Kidney (tissue), 14 donors: ENCODE data around the gene RAPGEF1. TPM values are rescaled to one million over a fixed set of nuclear protein-coding genes. Genes with fewer than 3 reads are reported as not detected.

Experiments used
- DNase-seq, 5 donors: peaks; one replicate each; pipeline ENCODE4 v3.0.0-alpha.2; 2013 to 2020
- FAIRE-seq: peaks from 2 replicates; lab custom pipeline; 2012; peaks lifted over from hg19 to GRCh38; lab: Jason Lieb, UNC
- H3K27ac ChIP-seq, 2 donors: one replicate each; pipeline ENCODE4 v1.7.0; 2013; ENCODE audit warnings: low read depth in 2 of 2, low read length in 2 of 2, inconsistent platforms in 1 of 2
- H3K27me3 ChIP-seq: one replicate; pipeline ENCODE4 v1.7.1; 2013; ENCODE audit warnings: low read length, inconsistent platforms; ENCODE audit not compliant: control insufficient read depth, insufficient read depth
- H3K36me3 ChIP-seq, 3 donors: one replicate each; pipeline versions ENCODE4 v1.7.0 to v1.7.1; 2013; ENCODE audit warnings: low read length in 3 of 3, control low read depth in 1 of 3, inconsistent platforms in 1 of 3; ENCODE audit not compliant: insufficient read depth in 3 of 3, control insufficient read depth in 2 of 3
- H3K4me1 ChIP-seq, 3 donors: one replicate each; pipeline versions ENCODE4 v1.7.0 to v1.7.1; 2013; ENCODE audit warnings: low read length in 3 of 3, inconsistent platforms in 1 of 3, low read depth in 1 of 3; ENCODE audit not compliant: control insufficient read depth in 2 of 3, insufficient read depth in 2 of 3
- H3K4me3 ChIP-seq, 3 donors: one replicate each; pipeline versions ENCODE4 v1.7.0 to v1.8.1; 2013; ENCODE audit warnings: low read length in 3 of 3, control low read depth in 1 of 3, inconsistent platforms in 1 of 3
- H3K9ac ChIP-seq, 3 donors: one replicate each; pipeline versions ENCODE4 v1.7.0 to v1.7.1; 2013; ENCODE audit warnings: low read length in 3 of 3, control low read depth in 1 of 3, inconsistent platforms in 1 of 3
- H3K9me3 ChIP-seq, 3 donors: one replicate each; pipeline versions ENCODE4 v1.7.0 to v1.7.1; 2013; ENCODE audit warnings: low read length in 3 of 3, control low read depth in 1 of 3, inconsistent platforms in 1 of 3; ENCODE audit not compliant: control insufficient read depth in 2 of 3, insufficient read depth in 1 of 3
- CTCF ChIP-seq: IDR thresholded peaks from 3 replicates; pipeline ENCODE4 v1.5.1; 2012; ENCODE audit warnings: mild to moderate bottlenecking, moderate library complexity, borderline replicate concordance; ENCODE audit not compliant: insufficient read depth; ENCODE audit errors: extremely low read depth
- intact Hi-C: fragments of 100-400 bp; cut with DNase I; formaldehyde crosslinking; loops from one replicate; pipeline ENCODE4 v1.11.1; 2022
- polyA plus RNA-seq: library from polyadenylated mRNA; stranded (reverse); fragments of 350-450 nt; fragmentation: Illumina TruSeq; extraction: RNeasy Lipid Tissue Mini Kit (QIAGEN cat#74804); gene quantifications from one replicate; pipeline ENCODE4 v1.2.3, GENCODE V29; 2014; ENCODE audit warnings: low read depth, low replicate concordance; ENCODE audit not compliant: insufficient read depth
- total RNA-seq: library from RNA; stranded (reverse); fragmentation: NEBNext Ultra II Directional; extraction: Animal tissue kit (Norgen Biotek cat#: 25700); gene quantifications from one replicate; pipeline ENCODE4 v1.2.1, GENCODE V29; 2021
- donor health status: control.
- donor health status: control.
- donor health status: control.
- donor health status: control.
- donor health status: control.
- donor health status: DM: yes; HTN: yes; CAD: no.
- donor health status: Normal renal cell carcinoma (clear cell type).

RAPGEF1 gene
- total and polyA plus RNA-seq, 2 donors from 2014 or later = 15.5 to 79.7 TPM

DNA sequence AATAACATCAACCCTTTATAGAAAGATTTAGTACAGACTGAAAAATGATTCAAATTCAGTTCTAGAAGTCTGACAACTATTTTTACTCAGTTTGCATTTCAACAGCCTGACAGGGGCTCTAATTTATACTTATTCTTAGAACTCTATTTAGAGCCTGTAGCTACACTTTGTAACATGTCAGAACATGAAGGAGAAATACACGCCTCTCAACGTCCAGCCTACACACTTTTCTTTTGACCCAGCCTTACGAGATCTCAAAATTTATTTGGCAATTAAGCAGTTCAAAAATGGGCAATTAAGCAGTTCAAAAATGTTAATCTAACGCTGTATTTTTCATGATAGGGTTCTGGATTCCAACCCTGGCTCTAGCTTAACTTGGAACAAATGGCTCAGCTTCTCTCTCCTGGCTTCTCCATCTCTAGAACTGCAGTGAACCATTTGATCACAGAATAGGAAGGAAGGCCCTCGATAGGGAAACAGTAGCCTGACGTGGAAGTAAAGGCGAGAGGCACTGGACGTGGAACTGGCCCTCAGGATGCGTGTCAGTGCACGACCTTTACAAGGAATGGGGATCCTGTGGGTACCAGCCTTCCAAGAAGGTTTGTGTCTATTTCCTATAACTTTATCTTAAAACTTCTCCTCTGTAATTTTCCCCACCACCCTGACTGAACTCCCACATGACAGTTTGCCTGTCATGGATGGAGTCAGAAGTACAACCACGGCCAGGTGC, 128.1 kb downstream of the RAPGEF1 start:
- Histone ChIP-seq H3K4me3 (no peak overlapping the region), H3K27ac (no peak overlapping the region), H3K27me3 (no peaks in the 10 kb centered on the region), H3K36me3 (peaks cover 0 to 13% (median 8%) of the 10 kb centered on the region in 3 donors), H3K9me3 (no peaks in the 10 kb centered on the region), H3K9ac (no peak overlapping the region), H3K4me1 (peaks cover 0 to 23% (median 21%) of the 10 kb centered on the region in 3 donors)
- FAIRE-seq (no peak), DNase-seq (no peak)
- TF ChIP-seq CTCF = no peak
- intact Hi-C loops = no loop called here

- H3K36me3 ChIP-seq = peaks cover 0 to 13% (median 11%) of the 10 kb centered on the region in 3 donors
- no peaks in the 10 kb centered on the region for H3K27me3 ChIP-seq
- peaks cover 0 to 24% (median 21%) of the 10 kb centered on the region in 3 donors for H3K4me1 ChIP-seq
- peak overlapping the region in 1 of 3 donors; percentile 12 for H3K9ac ChIP-seq
- FAIRE-seq (no peak), DNase-seq (no peak)
- no peaks in the 10 kb centered on the region for H3K9me3 ChIP-seq
- no peak for TF ChIP-seq CTCF
- intact Hi-C loops = no loop called here
- no peak overlapping the region for H3K27ac ChIP-seq
- no peak overlapping the region for H3K4me3 ChIP-seq
Measured at GRCh38 chr9:131610231-131610761, 129.6 kb downstream of the RAPGEF1 start.

DNA sequence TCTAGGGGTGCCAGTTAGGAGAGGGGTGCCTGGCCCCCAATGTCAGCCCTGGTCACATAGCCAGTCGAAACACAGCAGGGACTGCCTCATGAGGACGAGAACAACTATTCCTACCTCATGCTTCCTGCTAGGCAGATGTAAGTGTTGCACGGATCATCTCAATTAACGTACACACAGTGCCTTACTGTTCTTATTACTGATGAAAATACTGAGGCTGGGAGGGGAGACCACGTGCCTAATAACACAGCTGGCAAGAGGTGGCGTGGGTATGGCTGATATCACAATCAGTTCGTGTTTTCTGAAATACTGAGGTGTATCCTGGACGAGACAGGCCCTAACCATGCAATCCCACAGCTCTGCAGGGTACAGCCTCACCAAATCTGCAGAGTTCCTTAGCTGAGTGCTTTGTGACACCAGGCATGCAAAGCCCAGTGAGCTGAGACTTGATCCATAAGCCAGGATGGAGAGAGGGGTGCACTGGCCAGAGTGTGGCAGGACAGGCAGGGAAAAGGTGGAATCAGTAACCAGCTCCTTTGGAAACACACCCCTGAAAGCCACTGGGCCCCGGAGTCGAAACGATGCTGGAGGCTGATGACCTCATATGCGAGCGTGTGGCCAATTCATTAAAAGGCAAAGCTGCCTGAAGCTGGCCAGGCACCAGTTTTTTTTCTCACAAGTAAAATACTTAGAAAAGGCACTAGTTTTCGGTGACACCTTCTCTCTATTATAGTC, 130.6 kb downstream of the RAPGEF1 start:
- Histone ChIP-seq H3K36me3 (peaks cover 0 to 13% (median 11%) of the 10 kb centered on the region in 3 donors), H3K4me1 (peaks cover 0 to 24% (median 21%) of the 10 kb centered on the region in 3 donors), H3K27me3 (no peaks in the 10 kb centered on the region), H3K9me3 (no peaks in the 10 kb centered on the region), H3K9ac (peak overlapping the region in 1 of 3 donors; percentile 38), H3K27ac (peak overlapping the region; percentile 88 to 90), H3K4me3 (peak overlapping the region in 1 of 3 donors; percentile 9)
- DNase-seq (peak in 1 of 5 donors; percentile 67), FAIRE-seq (no peak)
- TF ChIP-seq CTCF = no peak
- intact Hi-C loops = no loop called here
